GM19240 (cell line): ENCODE measurements around the gene ACTA1.
"Not testable (repeated sequence)": the region's sequence is repeated elsewhere in the genome, so short reads cannot be mapped to it uniquely, and the experiment has no call there.

ENCODE experiments used
- DNase-seq: peaks from one replicate; pipeline ENCODE4 v3.0.0; 2011; ENCODE audit warnings: low spot score; ENCODE audit not compliant: insufficient read length

ACTA1 gene

DNA sequence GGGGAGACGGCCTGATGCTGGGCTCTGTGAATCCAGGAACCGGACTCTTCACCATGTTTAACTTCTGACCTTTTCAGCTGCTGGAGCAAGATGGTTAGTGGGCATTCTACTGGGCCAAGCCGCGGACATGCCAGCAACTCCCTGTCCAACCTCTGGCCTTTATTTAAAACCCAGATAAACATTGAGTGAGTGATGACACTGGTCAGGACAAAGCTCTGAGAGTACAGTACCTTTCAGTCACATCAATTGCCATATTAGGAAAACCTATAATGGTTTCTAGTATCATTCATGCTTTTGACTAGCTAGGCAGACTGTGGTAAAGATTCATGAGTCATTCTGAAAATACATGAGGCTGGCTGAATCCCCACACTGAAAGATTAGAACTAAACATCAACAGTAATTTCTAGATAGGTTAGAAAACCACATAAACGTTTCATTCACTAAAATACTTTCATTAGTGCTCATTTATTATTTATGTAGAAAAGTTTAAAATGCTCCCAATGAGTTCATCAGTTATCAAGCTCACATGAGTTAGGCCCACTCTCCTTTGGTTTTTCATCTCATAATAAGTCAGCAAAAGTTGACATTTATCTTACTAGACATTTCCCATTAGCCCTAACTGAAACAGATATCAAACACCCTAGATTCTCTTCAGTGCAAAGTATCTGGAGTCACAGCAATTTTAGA lies 7.1 kb upstream of the ACTA1 start:
- no peak for DNase-seq

DNA sequence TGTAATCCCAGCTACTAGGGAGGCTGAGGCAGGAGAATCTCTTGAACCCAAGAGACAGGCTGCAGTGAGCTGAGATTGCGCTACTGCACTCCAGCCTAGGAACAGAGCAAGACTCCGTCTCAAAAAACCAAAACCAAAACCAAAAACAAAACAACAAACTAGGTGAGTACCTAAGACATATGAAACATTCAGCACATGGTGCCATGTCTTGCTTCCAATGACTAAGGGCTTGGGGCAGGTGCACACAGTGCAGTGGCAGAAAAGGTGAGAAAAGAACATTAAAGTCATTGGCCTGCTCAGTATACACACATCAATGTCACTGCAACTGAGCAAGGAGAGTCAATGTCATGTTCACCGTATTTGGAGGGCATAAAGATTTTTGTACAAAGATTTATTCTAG lies 4.1 kb upstream of the ACTA1 start:
- DNase-seq: no peak

DNA sequence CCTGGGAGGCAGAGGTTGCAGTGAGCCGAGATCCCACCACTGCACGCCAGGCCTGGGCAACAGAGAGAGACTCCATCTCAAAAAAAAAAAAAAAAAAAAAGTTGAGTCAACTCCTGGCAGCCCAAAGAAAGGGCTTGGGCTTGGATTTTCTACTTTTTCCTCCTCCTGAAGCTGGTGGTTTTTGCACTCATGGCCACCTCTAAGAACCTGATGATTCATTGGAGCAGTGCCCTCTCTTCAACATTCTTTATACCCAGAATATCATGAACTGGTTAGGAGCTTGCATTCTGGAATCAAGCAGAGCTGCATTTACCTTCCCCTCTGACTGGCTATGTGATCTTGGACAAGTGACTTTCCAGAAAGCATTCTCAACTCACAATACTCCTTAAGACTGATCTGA lies 3.5 kb upstream of the ACTA1 start:
- DNase-seq: no peak

DNA sequence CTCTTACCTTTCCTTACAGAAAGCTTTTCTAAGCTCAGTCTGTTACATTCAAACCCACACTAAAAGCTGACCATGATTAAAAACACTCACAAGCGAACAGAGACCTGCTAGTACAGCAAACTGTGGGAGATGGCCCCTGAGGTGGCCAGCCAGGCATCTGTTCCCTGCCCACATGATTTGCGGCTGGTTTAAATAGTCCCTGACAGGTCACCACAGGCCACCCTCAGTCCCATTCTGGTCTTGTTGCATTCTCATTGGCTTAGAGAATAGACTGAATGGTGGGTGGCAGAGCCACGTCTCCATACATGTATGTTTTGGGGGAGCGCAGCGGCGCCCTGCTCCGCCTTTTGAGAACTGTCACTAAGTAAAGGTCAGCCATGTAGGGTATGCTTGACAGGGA lies 2.3 kb upstream of the ACTA1 start:
- no peak for DNase-seq

DNA sequence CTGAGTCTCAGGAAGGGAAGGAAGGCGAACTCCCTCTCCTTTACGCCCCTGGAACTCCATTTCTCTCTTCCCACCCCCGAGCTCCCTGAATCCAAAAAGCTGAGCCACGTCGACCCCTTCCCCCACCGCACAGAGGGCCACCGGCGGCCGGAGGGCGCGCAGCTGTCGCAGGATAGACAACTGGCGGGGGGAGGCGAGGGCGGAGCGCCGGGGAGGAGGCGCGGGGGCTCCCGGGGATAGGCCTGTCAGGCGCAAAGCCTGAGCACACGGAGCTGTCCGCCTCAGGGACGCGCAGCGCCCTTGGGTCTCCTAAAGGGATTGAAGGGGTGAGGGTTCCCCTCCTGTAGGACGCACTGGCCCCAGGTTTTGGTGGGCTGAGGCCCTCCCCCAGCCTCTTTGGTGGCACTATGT lies 752 bp upstream of the ACTA1 start:
- DNase-seq: no peak

DNA sequence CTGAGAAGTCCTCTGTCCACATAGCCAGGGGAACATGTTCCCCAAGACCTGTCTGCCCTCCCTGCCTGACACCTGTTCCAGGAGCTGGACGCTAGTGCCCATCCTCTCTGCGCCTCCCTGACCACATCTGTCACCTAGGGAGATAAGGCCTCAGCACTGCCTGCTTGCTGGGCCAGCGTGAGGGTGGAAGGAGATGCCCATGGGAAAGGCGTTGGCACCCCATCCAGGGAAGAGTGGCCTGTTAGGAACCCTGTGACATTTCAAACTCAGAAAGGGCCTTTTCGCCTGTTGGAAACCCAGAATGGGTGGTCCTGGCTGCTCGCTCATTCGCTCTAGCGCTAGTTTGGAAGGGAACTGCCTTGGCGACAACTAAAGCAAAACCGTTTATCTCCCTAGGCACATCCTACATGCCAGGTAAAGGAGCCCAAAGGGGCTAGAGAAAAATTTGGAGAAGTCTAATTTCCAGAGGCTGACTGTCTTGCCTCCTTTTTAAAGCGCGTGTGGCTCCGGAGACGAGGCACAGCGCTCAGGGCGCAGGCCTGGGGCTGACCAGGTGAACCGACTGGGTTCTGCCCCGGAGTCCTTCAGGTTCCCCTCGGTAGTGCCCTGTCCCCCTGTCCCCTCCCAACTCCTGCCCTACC lies 410 bp downstream of the ACTA1 start:
- no peak for DNase-seq

DNA sequence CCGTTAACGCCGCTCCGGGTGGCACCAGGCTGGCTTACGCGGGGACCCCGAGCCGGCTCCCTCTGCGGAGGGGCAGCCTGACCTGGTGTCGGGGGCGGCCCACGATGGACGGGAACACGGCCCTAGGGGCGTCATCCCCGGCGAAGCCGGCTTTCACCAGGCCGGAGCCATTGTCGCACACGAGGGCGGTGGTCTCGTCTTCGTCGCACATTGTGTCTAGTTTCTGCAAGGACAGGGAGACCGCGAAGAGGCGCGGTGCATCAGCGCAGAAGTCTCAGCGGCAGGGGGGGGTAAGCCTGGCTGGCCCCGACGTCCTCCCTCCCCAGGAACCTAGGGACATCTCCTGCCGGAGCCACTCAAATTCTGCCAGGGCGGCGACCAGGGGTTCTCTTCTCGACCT lies 989 bp downstream of the ACTA1 start:
- no peak for DNase-seq

DNA sequence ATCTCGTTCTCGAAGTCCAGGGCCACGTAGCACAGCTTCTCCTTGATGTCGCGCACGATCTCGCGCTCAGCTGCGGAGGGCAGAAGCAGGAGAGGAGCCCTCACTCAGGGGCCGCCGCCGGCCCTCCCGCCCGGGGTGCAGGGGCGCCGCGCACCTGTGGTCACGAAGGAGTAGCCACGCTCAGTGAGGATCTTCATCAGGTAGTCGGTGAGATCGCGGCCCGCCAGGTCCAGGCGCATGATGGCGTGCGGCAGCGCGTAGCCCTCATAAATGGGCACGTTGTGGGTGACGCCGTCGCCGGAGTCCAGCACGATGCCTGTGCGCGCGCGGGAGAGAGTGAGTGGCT lies 1.8 kb downstream of the ACTA1 start:
- DNase-seq: no peak

DNA sequence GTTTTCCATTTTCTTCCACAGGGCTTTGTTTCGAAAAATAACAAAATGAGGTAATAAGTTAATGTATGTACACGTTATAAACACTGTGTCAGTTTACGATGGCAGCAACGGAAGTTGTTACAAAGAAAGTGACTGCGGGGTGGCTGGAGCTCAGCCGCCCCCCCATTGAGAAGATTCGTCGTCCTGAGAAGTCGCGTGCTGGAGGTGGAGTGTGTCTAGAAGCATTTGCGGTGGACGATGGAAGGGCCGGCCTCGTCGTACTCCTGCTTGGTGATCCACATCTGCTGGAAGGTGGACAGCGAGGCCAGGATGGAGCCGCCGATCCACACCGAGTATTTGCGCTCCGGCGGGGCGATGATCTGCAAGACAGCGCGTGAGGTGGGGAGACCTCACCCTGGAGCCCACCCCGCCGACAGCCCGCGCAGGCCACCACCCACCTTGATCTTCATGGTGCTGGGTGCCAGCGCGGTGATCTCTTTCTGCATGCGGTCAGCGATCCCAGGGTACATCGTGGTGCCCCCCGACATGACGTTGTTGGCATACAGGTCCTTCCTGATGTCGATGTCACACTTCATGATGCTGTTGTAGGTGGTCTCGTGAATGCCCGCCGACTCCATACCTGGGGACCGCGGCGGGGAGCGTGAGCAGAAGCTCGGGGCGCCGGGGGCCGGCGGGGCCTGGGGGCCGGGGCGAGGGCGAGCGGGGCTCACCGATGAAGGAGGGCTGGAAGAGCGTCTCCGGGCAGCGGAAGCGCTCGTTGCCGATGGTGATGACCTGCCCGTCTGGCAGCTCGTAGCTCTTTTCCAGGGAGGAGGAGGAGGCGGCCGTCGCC lies 2.4 kb downstream of the ACTA1 start:
- DNase-seq: no peak

DNA sequence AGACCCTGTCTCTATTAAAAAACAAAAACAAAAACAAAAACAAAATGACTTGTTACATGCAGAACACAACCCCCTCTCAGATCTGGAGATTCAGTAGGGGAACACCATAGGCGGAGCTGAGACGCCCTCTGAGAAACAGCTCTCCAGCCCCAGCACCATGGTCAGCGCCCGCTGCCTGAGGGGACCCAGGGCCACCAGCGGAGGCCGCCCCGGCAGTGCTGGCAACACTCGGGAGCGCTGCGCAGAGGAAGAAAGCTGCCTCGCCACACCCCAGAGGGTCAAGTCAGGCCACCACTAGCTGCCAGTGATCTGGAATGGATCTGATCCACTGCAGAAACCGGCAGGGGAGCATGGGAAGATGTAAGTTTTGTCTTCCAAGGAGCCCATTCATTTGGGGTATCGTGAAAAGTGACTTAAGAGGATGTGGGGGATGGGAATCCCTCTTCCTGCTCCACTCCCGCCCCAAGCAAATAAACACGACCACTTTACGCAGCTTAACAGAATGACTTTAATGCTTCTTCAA lies 3.1 kb downstream of the ACTA1 start:
- DNase-seq: no peak

DNA sequence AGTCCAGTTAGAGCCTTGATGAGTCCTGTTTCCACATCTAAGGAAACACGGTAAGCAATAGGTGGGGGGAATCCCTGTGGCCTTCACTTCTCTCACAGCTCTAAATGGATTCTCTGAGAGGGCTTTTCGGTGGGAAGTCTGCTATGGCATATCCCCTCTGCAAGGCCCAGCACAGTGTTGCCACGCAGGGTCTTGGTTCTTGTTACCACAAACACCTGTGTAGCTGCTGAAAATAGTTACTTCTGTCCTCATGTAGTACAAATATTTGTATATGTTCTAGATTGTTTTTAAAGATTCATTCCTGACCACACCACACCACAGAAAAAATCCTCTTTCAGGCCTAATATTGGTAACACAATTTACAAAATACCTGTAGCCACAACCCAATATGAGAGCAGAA lies 5.6 kb downstream of the ACTA1 start:
- no peak for DNase-seq

DNA sequence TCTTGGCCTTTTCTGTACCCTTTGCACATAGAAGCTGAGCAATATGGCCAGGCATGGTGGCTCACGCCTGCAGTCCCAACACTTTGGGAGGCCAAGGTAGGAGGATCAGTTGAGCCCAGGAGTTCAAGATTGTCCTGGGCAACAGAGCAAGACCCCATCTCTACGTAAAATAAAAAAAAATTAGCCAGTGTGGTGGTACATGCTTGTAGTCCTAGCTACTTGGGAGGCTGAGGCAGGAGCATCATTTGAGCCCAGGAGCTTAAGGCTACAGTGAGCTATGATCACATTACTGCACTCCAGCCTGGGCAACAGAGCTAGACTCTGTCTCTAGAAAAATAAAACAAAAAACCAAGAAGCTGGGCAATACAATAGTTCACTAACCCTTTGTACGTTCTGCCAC lies 6.3 kb downstream of the ACTA1 start:
- DNase-seq: no peak

DNA sequence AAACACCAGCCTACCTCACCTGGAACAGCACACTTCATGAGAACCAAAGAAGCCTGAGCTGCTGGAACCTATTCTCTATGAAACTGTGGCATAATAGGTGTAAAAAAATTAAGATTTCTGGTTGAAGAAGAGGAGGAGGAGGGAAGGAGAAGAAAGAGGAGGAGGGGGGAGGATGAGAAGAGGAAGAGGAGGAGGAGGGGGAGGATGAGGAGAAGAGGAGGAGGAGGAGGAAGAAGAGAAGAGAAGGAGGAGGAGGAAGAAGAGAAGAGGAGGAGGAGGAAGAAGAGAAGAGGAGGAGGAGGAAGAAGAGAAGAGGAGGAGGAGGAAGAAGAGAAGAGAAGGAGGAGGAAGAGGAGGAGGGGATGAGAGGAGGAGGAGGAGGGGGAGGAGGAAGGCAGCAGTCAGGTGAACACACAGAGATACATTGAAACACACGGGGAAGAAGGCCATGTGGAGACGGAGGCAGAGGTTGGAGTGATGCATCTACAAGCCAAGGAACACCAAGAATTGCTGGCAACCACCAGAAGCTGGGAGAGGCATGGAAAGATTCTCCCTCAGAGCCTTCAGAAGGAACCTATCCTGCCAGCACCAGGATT lies 8.2 kb downstream of the ACTA1 start:
- DNase-seq: no peak

DNA sequence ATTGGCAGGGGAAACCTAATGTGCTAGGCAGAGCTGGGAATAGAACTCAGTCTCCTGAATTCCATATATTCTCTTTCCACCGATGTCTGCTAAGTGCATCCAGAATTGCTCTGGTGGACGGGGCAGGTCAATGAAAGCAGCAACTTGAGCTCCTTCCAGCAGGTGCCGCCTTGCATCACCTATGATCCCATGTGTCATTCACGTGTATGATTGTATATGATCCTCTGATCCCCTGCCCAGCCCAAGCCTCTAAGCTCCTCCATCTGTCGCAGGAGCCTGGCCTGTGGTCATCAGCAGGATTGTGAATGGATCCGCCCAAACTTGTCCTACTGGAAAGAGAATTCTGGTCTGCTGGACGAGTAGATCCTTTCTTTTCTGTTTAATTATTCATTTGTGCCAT lies 13.1 kb downstream of the ACTA1 start:
- DNase-seq: no peak

DNA sequence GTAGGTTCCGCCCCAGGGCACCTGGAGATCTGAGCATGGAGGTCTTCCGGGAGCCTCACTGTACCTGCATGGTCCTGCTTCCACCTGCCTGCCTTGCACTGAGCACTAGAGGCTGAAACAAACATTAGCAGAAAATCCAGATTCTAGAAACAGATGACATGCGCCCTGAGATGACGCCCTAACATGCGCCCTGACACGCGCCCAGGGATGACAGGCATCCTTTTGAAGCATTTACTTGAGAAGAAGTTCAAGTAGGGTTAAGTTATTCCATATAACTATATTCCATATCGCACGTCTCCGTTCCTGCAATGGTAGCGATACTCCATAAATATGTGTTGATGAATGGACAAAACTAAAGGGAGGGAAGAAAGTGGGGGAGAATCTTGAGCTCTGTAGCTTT lies 13.7 kb downstream of the ACTA1 start:
- no peak for DNase-seq

DNA sequence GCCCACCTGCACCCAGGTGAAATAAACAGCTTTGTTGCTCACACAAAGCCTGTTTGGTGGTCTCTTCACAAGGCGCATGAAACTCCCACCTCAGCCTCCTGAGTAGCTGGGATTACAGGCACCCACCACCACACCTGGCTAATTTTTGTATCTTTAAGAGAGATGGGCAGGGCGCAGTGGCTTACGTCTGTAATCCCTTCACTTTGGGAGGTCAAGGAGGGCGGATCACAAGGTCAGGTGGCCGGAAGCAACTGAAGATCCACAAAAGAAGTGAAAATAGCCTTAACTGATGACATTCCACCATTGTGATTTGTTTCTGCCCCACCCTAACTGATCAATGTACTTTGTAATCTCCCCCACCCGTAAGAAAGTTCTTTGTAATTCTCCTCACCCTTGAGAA lies 15.3 kb downstream of the ACTA1 start:
- not testable (repeated sequence) for DNase-seq

DNA sequence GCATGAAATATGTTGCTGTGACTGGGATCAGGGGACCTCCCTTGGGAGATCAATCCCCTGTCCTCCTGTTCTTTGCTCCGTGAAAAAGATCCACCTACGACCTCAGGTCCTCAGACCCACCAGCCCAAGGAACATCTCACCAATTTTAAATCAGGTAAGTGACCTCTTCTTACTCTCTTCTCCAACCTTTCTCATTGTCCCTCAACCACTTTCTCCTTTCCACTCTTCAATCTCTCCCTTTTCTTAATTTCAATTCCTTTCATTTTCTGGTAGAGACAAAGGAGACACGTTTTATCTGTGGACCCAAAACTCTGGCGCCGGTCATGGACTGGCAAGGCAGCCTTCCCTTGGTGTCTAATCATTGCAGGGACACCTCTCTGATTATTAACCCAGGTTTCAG lies 21.1 kb downstream of the ACTA1 start:
- DNase-seq: not testable (repeated sequence)

DNA sequence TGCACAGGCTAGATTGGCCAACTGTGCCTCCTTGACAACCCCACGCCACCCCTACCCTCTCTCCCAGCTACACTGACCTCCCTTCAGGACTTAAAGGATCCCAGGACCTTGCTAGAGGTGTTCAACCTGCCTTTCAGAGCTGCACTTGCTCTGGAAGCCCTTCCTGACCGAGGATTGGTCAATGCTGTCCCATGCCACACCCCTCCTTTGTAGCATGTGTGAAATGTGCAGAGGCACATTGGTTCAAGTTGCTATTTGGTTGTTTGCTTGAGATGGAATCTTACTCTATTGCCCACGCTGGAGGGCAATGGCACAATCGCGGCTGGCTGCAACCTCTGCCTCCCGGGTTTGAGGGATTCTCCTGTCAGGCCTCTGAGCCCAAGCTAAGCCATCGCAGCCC lies 21.8 kb downstream of the ACTA1 start:
- no peak for DNase-seq

DNA sequence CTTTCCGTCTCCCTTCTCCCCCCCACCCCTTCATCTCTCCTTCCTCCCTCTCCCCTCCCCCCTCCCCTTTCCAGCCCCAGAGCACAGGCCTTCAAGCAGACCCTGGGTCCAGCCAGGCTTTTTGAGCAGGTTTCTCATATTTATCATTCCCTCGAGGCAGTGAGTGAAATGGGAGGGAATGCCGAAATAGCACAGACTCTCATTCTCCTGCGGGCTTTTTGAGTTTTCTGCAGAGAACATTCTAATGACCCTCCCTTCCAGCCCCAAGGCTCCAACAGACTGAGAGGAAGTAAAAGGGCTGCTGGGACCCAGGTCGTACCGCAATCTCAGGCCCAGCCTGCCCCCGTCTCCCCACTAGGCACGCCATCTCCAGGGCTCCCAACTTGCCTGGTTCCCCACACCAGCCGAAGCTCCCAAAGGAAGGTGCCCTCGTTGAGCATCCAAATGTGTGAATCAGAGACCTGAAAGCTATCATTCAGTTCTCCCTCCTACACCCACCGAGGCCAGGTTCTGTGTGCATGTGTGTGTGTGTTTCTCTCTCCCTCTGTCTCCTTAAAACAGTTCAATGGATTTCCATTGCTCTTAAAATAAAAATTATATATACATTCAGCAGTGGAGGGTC lies 22.3 kb downstream of the ACTA1 start:
- DNase-seq: no peak

DNA sequence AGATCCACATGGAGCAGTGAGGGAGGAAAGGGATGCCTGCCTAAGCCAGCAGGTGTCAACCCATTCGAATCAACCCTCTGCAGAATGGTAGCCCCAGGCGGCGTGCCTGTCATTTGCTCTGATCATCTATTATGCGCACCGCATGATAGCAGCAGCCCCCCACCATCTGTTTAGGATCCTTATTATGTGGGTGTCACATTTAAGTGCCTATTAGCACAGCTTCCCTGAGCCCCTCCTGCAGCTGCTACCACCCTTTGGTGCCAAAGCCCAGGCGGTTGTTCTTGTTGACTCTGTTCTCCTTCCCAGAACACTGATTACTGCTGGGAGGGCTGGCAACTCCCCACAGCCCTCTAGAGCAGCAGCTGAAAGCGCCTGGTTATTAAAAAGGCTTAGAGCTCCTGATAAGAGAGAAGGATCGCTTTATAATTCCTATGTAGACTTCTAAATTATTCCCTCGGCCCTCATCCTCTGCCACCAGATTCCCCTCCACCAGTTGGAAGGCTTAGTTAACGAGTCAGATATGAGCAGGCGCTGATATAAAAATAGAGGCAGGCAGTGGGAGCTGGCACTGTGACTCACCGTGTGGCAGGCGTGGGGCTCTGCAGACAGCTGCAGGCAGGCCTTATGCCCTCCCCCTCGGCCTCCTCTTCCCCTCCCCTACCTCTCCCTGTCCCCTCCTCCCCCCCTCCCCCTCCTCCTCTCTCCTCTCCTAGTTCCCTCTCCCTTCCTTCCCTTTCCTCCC lies 23.0 kb downstream of the ACTA1 start:
- no peak for DNase-seq

DNA sequence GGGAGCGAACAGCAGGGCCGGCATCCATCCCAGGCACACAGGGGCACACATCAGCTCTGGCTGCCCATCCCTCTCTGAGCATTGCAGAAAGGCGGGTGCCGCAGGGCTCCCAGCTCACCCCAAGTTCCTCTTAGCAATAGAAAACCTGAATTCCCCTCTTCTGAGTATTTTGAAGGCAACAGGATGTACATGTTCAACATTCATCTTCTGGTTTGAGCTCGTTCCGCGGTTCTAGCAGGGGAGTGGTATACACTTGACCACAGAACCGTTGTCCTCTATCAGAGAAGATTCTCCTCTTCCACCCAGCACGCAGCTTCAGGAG lies 23.6 kb downstream of the ACTA1 start:
- DNase-seq: no peak
